Fibroblast of the aortic adventitia (primary cell): ENCODE measurements around the gene TRAP1. TPM values are rescaled to one million over a fixed set of nuclear protein-coding genes. Genes with fewer than 3 reads are reported as not detected.

Experiments
- DNase-seq: peaks from one replicate; pipeline ENCODE4 v3.0.0-alpha.2; 2010; ENCODE audit warnings: low read depth
- H3K4me3 ChIP-seq: 2 replicates; pipeline ENCODE4 v1.5.1; 2011; ENCODE audit warnings: low read depth, mild to moderate bottlenecking, control low read depth, low read length, moderate library complexity
- CTCF ChIP-seq: IDR thresholded peaks from 2 replicates; pipeline ENCODE4 v1.5.1; 2011; ENCODE audit warnings: mild to moderate bottlenecking, low read length, control low read depth, inconsistent platforms; ENCODE audit not compliant: insufficient read depth
- total RNA-seq: library from RNA; depleted of rRNA; stranded (reverse); fragments of >200 nt; gene quantifications from 2 replicates; pipeline ENCODE4 v1.2.3, GENCODE V29; 2012; ENCODE audit warnings: low replicate concordance

Gene TRAP1
- total RNA-seq, 1 donor = 66.0 TPM

DNA sequence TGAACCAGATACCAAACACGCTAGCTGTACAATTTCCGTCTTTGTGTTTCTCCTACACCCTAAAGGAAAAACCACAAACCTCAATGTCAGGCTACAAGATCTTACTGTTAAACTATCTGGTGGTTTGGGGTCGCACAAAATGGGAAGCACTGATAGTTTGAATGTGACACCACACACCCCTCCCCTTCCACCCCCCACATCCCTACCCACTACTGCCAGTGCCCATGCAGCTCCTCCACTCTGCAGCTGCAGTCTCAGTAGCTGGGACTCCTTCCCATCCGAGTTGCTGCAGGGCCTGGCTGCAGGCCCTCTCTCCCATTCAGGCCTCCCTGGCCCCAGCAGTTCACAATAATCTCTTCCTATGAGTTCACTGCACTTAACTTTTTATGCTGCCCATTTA is 18.4 kb downstream of the TRAP1 start:
- no peak for TF ChIP-seq CTCF
- no peak overlapping the region for H3K4me3 ChIP-seq
- DNase-seq = no peak

DNA sequence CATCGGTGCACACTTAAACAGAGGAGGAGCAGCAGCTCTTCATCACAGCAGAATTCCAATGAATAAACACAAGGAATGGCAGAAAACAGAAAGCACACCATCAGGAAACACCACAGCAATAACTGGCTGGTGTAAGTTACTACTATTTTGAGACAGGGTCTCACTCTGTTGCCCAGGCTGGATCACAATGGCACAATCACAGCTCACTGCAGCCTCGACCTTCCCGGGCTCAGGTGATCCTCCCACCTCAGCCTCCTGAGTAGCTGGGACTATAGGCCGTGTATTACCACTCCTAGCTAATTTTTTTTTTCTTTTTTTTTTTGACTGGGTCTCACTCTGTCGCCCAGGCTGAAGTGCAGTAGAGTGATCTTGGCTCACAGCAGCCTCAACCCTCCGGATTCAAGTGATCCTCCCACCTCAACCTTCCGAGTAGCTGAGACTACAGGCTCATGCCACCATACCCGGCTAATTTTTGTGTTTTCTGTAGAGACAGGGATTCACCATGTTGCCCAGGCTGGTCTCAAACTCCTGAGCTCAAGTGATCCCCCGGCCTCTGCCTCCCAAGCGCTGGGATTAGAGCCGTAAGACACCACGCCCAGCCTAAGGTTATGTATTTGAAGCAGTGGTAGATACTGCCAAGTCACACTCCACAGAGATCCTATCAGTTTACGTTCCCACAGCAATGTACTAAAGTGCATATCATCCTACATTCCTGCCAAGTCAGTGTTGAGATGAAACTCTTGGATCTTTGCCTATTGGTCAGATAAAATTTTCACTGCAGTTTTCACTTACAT is 20.7 kb downstream of the TRAP1 start:
- peak; percentile 89 for DNase-seq
- H3K4me3 ChIP-seq = no peak overlapping the region
- TF ChIP-seq CTCF = no peak

DNA sequence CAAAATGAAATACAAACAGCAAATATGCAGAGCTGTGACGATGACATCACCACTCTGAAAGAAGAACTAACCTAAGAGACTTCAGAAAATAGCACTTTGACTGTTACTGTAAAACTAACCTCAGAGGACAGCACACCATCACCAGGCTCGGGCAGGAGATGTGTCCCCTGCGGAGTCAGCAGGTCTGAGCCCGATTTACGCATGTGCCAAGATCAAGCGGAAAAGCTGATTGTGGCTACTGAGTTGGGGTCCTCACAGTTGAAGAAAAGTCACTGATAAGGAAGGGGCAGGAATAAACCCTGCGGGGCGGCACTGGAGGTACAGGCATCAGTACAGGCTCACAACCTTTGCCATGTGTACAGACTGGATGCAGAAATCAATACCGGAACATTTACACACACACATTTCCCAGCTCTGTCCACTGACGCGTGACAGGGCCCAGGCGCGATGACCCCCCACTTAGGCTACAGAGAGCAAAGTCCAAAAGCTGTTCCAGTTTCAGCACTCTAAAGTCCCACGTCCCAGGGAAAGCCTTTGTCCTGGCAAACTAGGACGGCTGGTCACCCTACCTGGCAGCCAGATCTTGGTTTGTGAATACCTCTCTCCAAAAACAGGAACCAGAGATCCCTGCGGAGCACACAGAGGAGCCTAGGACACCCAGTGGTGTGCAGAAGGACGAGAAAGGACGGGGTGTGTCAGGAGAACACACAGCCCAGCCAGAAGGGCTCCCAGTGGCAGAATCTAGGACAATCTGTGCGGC is 21.5 kb downstream of the TRAP1 start:
- DNase-seq = no peak
- H3K4me3 ChIP-seq = no peak overlapping the region
- TF ChIP-seq CTCF = no peak

GRCh38 chr16:3694051-3694450 is 23.3 kb downstream of the TRAP1 start:
- no peak overlapping the region for H3K4me3 ChIP-seq
- no peak for TF ChIP-seq CTCF
- no peak for DNase-seq

- no peak for TF ChIP-seq CTCF
- H3K4me3 ChIP-seq = no peak overlapping the region
- peak; percentile 8 for DNase-seq
Observed at GRCh38 chr16:3691761-3692160, 25.6 kb downstream of the TRAP1 start.

GRCh38 chr16:3690980-3691720 is 26.2 kb downstream of the TRAP1 start:
- no peak for TF ChIP-seq CTCF
- peak overlapping the region; percentile 58 for H3K4me3 ChIP-seq
- no peak for DNase-seq
